Stimulated activated naive CD4-positive, alpha-beta T cell (primary cell): ENCODE data around the gene METTL24.

Experiments
- DNase-seq, 6 experiments: peaks; one replicate each; lab custom pipeline; 2025; lab: John Stamatoyannopoulos, UW

METTL24 gene

GRCh38 chr6:110357664-110358552, at the start of gene METTL24:
Gene METTL24 (minus strand): TSS chr6:110358349. CDS start chr6:110358272, 77 bp downstream.
- peak in 1 of 6 experiments; percentile 9 for DNase-seq

- no peak for DNase-seq
These were observed 46.5 kb upstream of the METTL24 start for GRCh38 chr6:110404607-110405006.

- no peak for DNase-seq
These were observed 43.5 kb upstream of the METTL24 start for GRCh38 chr6:110401585-110402176.

- no peak for DNase-seq
These were observed 42.1 kb upstream of the METTL24 start for GRCh38 chr6:110400208-110400607.

GRCh38 chr6:110399219-110400071, 41.3 kb upstream of the METTL24 start:
- DNase-seq = no peak

- no peak for DNase-seq
These were observed 40.6 kb upstream of the METTL24 start for GRCh38 chr6:110398778-110399177.

GRCh38 chr6:110395221-110395620, 37.1 kb upstream of the METTL24 start:
- no peak for DNase-seq

GRCh38 chr6:110394409-110394808, 36.3 kb upstream of the METTL24 start:
- no peak for DNase-seq

GRCh38 chr6:110392727-110393126, 34.6 kb upstream of the METTL24 start:
- DNase-seq = no peak

GRCh38 chr6:110390404-110390803, 32.3 kb upstream of the METTL24 start:
- DNase-seq = no peak

GRCh38 chr6:110389689-110390382, 31.7 kb upstream of the METTL24 start:
- DNase-seq = no peak

- DNase-seq = no peak
These were observed 29.8 kb upstream of the METTL24 start for GRCh38 chr6:110387986-110388385.

- DNase-seq = no peak
These were observed 27.3 kb upstream of the METTL24 start for GRCh38 chr6:110385458-110385863.

GRCh38 chr6:110378552-110378951, 20.4 kb upstream of the METTL24 start:
- DNase-seq = no peak

- DNase-seq = no peak
These were observed 10.9 kb upstream of the METTL24 start for GRCh38 chr6:110369066-110369465.

- no peak for DNase-seq
These were observed 10.1 kb upstream of the METTL24 start for GRCh38 chr6:110368284-110368683.

- no peak for DNase-seq
These were observed 9.7 kb upstream of the METTL24 start for GRCh38 chr6:110367825-110368224.

- DNase-seq = no peak
These were observed 8.8 kb upstream of the METTL24 start for GRCh38 chr6:110366975-110367374.

GRCh38 chr6:110366256-110366655, 8.1 kb upstream of the METTL24 start:
- DNase-seq = peak in 1 of 6 experiments; percentile 10

GRCh38 chr6:110364364-110365105, 6.4 kb upstream of the METTL24 start:
- no peak for DNase-seq

GRCh38 chr6:110363748-110364147, 5.6 kb upstream of the METTL24 start:
- no peak for DNase-seq
